GM21576 (cell line): ENCODE results near the gene GGTLC1.
A peak's percentile ranks its signal among the peaks of the same experiment; 100 is the strongest.

ENCODE experiments used
- ATAC-seq: cut with Tn5 transposase; IDR thresholded peaks from one replicate; pipeline ENCODE4 v1.9.1; 2021; ENCODE audit warnings: mild to moderate bottlenecking, moderate library complexity; ENCODE audit not compliant: unreplicated experiment

Gene GGTLC1

DNA sequence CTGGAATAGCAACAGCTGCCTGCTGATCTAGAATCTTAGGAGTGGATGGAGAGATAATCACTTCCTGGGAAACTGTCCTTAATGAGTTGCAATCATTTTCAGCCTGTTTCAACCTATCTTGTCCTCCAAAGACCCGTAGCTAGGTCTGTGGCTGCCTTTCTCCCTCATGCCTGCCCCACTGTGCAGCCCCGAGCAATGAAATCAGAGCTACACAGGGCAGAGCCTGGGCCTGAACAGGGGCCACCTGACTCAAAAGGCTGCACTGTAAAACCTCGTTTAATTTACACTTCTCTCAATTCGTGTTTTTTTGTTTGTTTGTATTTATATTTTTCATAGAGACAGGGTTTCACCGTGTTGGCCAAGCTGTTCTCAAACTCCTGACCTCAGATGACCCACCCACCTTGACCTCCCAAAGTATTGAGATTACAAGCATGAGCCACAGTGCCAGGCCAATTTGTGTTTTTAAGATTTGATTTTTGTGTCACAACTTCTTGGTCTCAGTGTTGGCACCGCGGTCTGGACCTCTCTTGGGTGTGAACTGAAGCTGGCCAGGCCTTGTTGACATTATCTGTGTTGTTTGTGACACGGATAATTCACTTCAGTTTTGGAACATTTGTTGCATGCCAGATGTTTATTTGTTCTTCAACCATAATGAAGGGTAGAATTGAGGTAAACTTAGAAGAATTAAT lies 21.5 kb downstream of the GGTLC1 start:
- ATAC-seq: no peak

DNA sequence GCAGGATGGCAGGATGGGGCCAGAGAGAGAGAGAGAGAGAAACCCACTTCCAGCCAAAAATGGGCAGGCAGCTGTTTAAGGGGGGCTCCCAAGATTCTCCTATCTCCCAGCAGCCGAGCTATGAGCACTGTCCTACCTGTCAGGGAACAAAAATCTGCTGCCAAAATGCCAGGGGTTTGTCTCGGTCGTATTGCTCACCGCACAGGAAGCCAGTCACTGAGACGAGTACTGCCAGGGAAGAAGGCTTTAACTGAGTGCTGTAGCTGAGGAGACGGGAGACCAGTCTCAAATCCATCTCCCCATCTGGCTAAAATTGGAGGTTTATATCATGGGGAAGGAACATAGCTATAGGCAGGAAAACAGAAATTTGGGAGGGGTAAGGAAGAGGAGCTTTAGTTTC lies 22.3 kb downstream of the GGTLC1 start:
- no peak for ATAC-seq

DNA sequence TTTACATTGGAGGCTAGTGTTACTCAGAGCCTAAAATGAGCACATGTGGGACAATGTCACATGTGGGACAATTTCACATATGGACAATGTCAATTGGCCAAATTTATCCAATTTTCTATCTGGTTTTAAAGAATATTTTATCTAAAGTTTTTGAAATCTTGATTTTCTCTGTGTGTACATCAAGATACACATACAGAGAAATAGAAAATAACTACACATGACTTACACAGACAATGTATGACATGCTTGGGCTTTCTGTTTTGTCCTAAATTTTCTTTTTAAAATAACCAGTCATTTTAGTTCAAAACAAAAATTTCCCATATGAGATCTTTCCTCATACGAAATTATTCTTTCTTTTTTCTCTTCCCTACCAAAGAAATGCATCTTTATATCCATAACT lies 24.6 kb downstream of the GGTLC1 start:
- ATAC-seq: no peak

DNA sequence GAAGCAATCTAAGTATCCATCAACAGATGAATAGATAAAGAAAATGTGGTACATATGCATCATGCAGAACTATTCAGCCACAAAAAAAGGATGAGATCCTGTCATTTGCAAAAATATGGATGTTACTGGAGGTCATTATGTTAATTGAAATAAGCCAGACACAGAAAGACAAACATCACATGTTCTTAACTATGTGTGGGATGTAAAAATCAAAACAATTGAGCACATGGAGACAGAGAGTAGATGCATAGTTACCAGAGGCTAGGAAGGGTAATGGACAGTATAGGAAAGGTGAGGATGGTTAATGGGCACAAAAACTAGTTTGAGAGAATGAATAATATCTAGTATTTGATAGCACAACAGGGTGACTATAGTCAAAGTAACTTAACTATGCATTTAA lies 26.3 kb downstream of the GGTLC1 start:
- ATAC-seq: no peak

DNA sequence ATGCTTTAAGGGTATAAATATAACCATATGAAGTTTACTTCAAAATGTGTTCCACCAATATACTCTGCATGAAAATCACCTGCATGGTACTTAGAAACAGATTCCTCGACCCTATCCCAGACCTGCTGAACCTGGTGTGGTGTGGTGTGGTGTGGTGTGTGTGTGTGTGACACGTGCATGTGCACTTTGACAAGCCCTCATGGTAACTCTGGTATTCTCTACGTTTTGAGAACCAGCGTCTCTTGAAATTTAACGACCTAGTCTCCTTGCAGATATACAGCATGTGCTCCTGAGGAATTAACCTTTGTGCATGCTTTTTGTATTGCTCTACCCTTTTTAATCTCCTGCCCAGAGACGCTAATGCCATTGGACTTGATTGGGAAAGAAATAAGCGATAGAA lies 29.5 kb downstream of the GGTLC1 start:
- ATAC-seq: no peak

DNA sequence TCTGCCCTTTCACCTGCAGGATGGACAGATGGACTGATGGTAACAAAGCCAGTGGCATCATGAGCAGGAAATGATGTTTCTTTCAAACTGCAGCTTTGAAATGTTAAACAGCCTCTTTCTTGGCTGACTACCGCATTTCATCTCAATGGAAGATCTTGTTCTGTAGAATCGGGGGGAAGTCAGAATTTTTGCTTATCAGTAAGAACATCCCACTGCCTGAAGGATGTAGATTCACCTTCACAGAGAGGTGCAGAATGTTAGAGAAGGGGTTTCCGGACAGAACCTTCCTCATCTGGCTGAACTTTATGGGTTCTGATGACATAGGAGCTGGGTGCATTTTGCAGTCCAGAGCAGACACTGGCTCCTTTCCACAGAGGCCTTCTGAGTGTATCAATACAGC lies 32.7 kb downstream of the GGTLC1 start:
- no peak for ATAC-seq

DNA sequence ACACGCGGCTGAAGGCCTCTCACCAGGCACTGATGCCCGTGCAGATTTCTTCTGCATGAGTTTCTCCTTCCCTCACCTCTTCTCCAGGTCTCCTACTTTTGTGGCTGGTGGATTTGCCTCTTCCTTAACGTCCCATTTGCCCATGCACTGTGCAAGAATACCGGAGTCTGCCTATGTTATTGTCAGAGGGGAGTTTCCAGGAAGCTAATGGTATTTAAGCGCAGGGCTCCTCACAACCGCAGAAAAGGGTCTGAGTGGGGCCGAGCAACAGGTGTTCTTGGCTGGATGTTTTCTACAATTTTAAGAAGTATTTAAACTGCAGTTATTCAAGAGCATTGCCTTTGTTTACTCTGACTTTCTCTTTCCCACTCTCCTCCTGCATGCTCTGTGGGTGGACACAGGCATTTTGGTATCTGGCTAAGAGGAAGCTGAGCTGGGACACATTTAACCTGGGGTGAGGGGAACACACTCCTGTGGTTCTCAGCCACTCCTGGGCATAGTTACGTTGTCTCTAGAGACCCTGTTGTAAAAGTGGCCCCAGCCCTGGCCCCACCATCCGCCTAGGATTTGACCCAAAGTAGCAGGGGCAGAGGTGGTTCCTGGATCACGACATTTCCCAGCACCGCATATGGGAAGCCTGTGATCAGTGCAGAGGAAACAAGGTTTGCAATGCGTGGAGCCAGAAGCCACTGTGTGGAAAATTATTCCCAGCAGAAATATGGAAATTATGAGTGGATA lies 34.4 kb downstream of the GGTLC1 start:
- no peak for ATAC-seq

DNA sequence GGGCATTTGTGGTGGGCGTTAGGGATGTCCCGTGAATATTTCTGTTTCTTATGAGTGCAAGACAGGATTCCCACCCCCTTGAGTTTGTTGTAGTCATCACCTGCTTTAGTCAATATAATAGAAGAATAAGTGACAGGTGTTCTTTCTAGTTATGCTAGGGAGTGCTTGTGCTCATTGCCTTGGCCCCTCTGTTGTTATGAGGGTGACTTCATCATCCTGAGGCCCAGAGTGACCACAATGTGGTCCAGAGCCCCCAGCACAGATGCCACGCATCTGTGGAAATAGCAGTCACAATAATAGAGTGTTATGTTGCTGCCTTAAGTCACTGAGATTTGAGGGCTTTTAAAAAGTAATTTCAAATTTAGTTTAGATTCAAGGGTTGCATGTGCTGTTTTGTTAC lies 42.4 kb downstream of the GGTLC1 start:
- no peak for ATAC-seq

DNA sequence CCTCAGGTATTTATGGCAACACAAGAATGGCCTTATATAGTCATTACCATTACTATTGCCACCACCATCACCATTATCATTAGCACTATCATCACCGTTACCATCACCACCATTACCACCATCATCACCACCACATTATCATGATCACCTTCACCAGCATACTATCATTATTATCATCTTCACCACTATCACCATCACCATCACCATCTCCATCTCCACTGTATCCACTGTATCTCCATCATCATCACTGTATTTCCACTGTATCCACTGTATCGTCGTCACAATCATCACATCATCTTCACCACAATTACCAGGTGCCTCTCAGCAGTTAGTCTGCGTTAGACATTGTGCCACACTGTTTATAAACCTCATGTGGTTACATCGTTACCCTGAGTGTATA lies 45.3 kb downstream of the GGTLC1 start:
- no peak for ATAC-seq

DNA sequence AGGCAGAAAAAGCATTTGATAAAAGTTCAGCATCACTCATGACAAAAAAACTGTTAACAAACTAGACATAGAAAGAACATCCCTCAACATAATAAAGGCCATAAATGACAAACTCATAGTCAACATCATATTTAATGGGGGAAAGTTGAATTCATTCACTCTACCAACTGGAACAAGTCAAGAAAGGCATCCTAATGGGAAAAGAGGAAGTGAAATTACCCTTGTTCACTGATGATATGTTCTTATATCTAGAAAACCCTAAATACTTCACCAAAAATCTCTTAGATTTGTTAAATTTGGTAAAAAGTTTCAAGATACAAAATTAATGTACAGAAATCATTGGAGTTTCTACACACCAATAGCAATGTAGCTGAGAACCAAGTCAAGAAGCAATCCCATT lies 48.9 kb downstream of the GGTLC1 start:
- no peak for ATAC-seq

DNA sequence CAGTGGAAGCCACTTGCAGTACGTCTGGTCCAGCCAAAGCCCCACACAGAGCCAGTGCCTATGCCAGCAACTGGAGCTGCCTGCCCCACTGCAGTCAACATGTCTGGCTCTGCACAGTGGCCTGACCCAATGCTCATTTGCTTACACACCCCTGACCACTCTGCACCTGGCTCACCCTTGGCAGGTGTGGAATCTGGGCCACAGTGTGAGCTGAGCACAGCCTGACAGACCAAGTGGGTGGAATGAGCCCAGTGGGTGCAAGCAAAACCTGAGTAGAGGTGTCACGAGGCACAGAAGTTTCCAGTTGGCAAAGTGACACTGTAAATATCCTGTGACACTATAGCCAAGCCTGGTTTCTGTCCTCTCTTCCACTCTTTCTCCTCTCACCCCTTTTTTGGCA lies 49.5 kb downstream of the GGTLC1 start:
- ATAC-seq: no peak

DNA sequence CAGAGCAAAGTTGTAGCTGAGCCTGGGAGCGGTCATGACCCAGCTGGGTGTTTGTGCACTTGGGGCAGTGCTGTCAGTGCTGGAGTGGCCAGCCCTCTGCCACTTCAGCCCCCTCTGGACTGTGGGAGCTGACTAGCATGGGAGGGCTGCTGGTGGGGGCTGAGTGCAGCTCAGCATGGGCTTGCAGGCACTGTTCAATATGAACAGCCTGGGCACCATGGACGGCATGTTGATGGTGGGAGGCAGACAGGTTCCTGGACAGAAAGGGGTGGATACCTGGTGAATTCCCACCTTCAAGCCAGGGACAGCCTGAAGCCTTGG lies 50.5 kb downstream of the GGTLC1 start:
- no peak for ATAC-seq

DNA sequence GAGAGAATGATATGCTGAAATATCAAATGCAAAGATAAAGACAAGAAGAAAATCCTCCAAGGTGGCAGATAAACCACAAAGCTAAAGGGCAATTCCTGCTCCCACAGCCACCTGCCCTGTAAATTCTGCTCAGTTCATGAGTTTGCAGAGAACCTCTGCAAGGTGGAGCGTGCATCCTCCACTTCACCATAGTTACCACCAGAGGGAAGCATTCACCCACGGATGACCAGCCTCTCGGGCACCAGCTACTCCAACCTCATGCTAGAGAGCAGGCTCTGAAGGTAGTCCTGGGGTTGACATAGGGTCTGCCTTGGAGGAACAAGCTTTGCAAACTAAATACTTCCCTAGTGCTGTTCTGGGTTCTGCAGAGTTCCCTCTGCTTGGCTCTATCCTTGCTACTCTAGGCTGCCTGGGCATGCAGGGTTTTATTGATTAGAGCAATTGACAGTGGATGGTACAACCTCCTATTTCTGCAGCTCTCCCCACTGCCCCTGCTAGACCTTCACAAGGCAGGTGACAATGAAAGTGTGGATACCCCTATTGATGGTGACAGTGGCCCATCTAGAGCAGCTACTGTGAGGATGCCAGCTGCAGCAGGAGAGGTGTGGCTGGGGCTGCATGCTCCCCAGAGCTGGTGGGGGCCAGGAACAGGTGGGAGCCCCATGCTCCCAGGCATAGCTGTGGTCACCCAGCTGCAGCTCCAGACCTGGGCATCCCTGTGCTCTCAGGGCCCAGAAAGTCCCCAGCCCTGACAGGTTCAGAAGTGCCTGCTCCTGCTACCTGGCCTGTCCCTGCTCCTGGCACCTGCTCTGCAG lies 51.1 kb downstream of the GGTLC1 start:
- peak; percentile 72 for ATAC-seq
